Measurements from ENCODE around the gene TMEM120B.

TMEM120B gene

GRCh38 chr12:121798787-121799155 lies 86.2 kb downstream of the TMEM120B start:
- H2AFZ ChIP-seq (ENCODE audit: low read length): no peak overlapping the region
- TF ChIP-seq CTCF (conservative IDR thresholded peaks at IDR 0.05; ENCODE audit: low read length): no peak
- TF ChIP-seq EZH2phosphoT487 (IDR thresholded peaks at IDR 0.05; ENCODE audit: borderline replicate concordance): no peak
- H3K9me2 ChIP-seq (replicated peaks; ENCODE audit: low read depth, low read length): no peaks in the 10 kb centered on the region
- peaks cover 39% of the 10 kb centered on the region for H4K20me1 ChIP-seq (ENCODE audit: insufficient read depth, low read length, poor library complexity, severe bottlenecking)
- peaks cover 6% of the 10 kb centered on the region for H3K27me3 ChIP-seq (ENCODE audit: insufficient read depth, low read length, poor library complexity, severe bottlenecking)
- H3K4me2 ChIP-seq (ENCODE audit: low read depth, low read length, poor library complexity, severe bottlenecking): peak overlapping the region; percentile 89
- H3K9ac ChIP-seq (ENCODE audit: low read depth, low read length, poor library complexity, severe bottlenecking): peak overlapping the region; percentile 46
- H3F3A ChIP-seq (ENCODE audit: low read depth): peaks cover 12% of the 10 kb centered on the region; the same call in 1 of the 2 replicates
- H3K36me3 ChIP-seq (ENCODE audit: insufficient read depth, low read length): 0 out of 2 replicates have a peak, but pooled peaks cover 5% of the 10 kb centered on the region
- no peaks in the 10 kb centered on the region for H3K9me3 ChIP-seq (ENCODE audit: insufficient read depth, low read depth, low read length)
- peaks cover 68% of the 10 kb centered on the region for H3K79me2 ChIP-seq (ENCODE audit: insufficient read depth, low read length)
- peaks cover 28% of the 10 kb centered on the region for H3K4me1 ChIP-seq (ENCODE audit: insufficient read depth, low read length, poor library complexity, severe bottlenecking)
- peak overlapping the region; percentile 68 for H3K4me3 ChIP-seq (ENCODE audit: low read length, poor library complexity, severe bottlenecking)

GRCh38 chr12:121799156-121799841 lies 86.7 kb downstream of the TMEM120B start:
- no peak overlapping the region for H2AFZ ChIP-seq (ENCODE audit: low read length)
- H3F3A ChIP-seq (ENCODE audit: low read depth): peaks cover 12% of the 10 kb centered on the region; the same call in 1 of the 2 replicates
- peak overlapping the region; percentile 100 for H3K9ac ChIP-seq (ENCODE audit: low read depth, low read length, poor library complexity, severe bottlenecking)
- 0 out of 2 replicates have a peak, but pooled peaks cover 5% of the 10 kb centered on the region for H3K36me3 ChIP-seq (ENCODE audit: insufficient read depth, low read length)
- TF ChIP-seq EZH2phosphoT487 (IDR thresholded peaks at IDR 0.05; ENCODE audit: borderline replicate concordance) (no peak), CTCF (conservative IDR thresholded peaks at IDR 0.05; ENCODE audit: low read length) (no peak)
- peak overlapping the region; percentile 94 for H3K4me3 ChIP-seq (ENCODE audit: low read length, poor library complexity, severe bottlenecking)
- H3K4me2 ChIP-seq (ENCODE audit: low read depth, low read length, poor library complexity, severe bottlenecking): peak overlapping the region; percentile 89
- peaks cover 68% of the 10 kb centered on the region for H3K79me2 ChIP-seq (ENCODE audit: insufficient read depth, low read length)
- peaks cover 6% of the 10 kb centered on the region for H3K27me3 ChIP-seq (ENCODE audit: insufficient read depth, low read length, poor library complexity, severe bottlenecking)
- H3K9me3 ChIP-seq (ENCODE audit: insufficient read depth, low read depth, low read length): no peaks in the 10 kb centered on the region
- peaks cover 28% of the 10 kb centered on the region for H3K4me1 ChIP-seq (ENCODE audit: insufficient read depth, low read length, poor library complexity, severe bottlenecking)
- no peaks in the 10 kb centered on the region for H3K9me2 ChIP-seq (replicated peaks; ENCODE audit: low read depth, low read length)
- H4K20me1 ChIP-seq (ENCODE audit: insufficient read depth, low read length, poor library complexity, severe bottlenecking): peaks cover 39% of the 10 kb centered on the region

GRCh38 chr12:121799842-121800693 lies 87.5 kb downstream of the TMEM120B start:
- Histone ChIP-seq H3F3A (ENCODE audit: low read depth) (peaks cover 12% of the 10 kb centered on the region; the same call in 1 of the 2 replicates), H3K4me1 (ENCODE audit: insufficient read depth, low read length, poor library complexity, severe bottlenecking) (peaks cover 22% of the 10 kb centered on the region), H3K79me2 (ENCODE audit: insufficient read depth, low read length) (peaks cover 76% of the 10 kb centered on the region), H2AFZ (ENCODE audit: low read length) (no peak overlapping the region), H3K9ac (ENCODE audit: low read depth, low read length, poor library complexity, severe bottlenecking) (peak overlapping the region; percentile 100), H3K27me3 (ENCODE audit: insufficient read depth, low read length, poor library complexity, severe bottlenecking) (peaks cover 6% of the 10 kb centered on the region), H3K9me2 (replicated peaks; ENCODE audit: low read depth, low read length) (no peaks in the 10 kb centered on the region), H3K4me2 (ENCODE audit: low read depth, low read length, poor library complexity, severe bottlenecking) (peak overlapping the region; percentile 89), H3K36me3 (ENCODE audit: insufficient read depth, low read length) (0 out of 2 replicates have a peak, but pooled peaks cover 5% of the 10 kb centered on the region), H4K20me1 (ENCODE audit: insufficient read depth, low read length, poor library complexity, severe bottlenecking) (peaks cover 45% of the 10 kb centered on the region), H3K9me3 (ENCODE audit: insufficient read depth, low read depth, low read length) (no peaks in the 10 kb centered on the region), H3K4me3 (ENCODE audit: low read length, poor library complexity, severe bottlenecking) (peak overlapping the region; percentile 94)
- no peak for TF ChIP-seq EZH2phosphoT487 (IDR thresholded peaks at IDR 0.05; ENCODE audit: borderline replicate concordance)
